Left ventricle myocardium inferior (tissue), 1 donor: ENCODE results near the gene PPCDC. TPM values are rescaled to one million over a fixed set of nuclear protein-coding genes. Genes with fewer than 3 reads are reported as not detected.
"Not testable (repeated sequence)": the region's sequence is repeated elsewhere in the genome, so short reads cannot be mapped to it uniquely, and the experiment has no call there.

Experiments
- DNase-seq: peaks from one replicate; pipeline ENCODE4 v3.0.0-alpha.2; 2020
- H3K27ac ChIP-seq: fragments of 200-600 bp; replicated peaks from 2 replicates; pipeline ENCODE4 v1.8.0; 2021
- H3K27me3 ChIP-seq: fragments of 200-600 bp; 2 replicates; pipeline ENCODE4 v1.8.0; 2021; ENCODE audit warnings: low read depth
- H3K36me3 ChIP-seq: fragments of 200-600 bp; 2 replicates; pipeline ENCODE4 v1.8.0; 2021
- H3K4me1 ChIP-seq: fragments of 200-600 bp; 2 replicates; pipeline ENCODE4 v1.8.0; 2021
- H3K4me3 ChIP-seq: fragments of 200-600 bp; 2 replicates; pipeline ENCODE4 v1.8.0; 2021; ENCODE audit warnings: mild to moderate bottlenecking, moderate library complexity
- H3K9me3 ChIP-seq: fragments of 200-600 bp; replicated peaks from 2 replicates; pipeline ENCODE4 v1.8.0; 2021
- intact Hi-C: fragments of 100-400 bp; cut with micrococcal nuclease; formaldehyde crosslinking; loops from one replicate; pipeline ENCODE4 v1.11.0; 2022
- total RNA-seq: library from RNA; stranded (reverse); fragmentation: NEBNext Ultra II Directional; extraction: Animal tissue kit (Norgen Biotek cat#: 25700); gene quantifications from one replicate; pipeline ENCODE4 v1.2.1, GENCODE V29; 2021
- TF ChIP-seq, protein P1 (sequence below): fragments of 200-600 bp; IDR thresholded peaks from 2 replicates; pipeline ENCODE4 v1.8.0; 2021; ENCODE audit warnings: antibody characterized with exemption, mild to moderate bottlenecking, borderline replicate concordance
- donor health status: DM: no; HTN: yes; CAD: no; lungs with severe emphysema.

Gene PPCDC
- total RNA-seq, 1 donor from 2014 or later = 5.0 TPM

DNA sequence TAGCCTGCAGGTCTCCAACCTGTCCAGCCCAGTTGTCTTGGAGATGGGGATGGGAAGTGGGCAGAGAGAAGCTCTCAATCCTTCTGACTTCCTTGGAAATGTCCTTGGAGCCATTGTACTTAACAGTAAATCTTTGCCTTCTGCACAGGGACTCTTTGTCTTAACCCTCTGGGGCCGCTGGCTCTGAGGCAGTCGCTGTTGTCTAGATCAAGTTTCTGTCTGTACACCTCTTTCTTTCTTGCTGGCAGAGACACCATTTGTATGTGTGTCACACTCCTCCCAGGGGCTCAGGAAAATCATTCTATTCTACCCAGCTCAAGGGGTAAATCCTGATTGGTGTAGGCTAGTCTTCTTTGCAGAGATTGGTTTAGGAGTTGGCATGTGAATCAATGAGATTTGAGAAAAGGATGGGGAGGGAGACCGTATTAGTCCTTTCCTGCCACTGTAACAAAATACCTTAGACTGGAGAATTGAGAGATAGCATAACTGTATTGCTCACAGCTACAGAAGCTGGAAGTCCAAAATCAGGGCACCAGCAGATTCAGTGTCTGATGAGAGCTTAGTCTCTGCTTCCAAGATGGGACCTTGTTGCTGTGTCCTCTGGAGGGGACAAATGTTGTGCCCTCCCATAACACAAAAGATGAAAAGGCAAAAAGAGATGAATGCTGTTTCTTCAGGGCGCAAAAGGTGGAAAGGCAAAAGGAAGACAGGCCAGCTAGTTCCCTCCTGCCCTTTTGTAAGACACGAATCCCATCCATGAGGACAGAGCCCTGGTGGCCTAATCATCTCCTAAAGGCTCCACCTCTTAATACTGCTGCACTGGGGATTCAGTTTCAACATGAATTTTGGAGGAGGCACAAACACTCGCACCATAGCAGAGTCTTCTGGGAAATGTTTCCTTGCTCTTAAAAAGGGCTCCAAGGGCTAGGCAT, 66.3 kb downstream of the PPCDC start:
- no peak overlapping the region for H3K4me3 ChIP-seq
- TF ChIP-seq, protein P1, sequence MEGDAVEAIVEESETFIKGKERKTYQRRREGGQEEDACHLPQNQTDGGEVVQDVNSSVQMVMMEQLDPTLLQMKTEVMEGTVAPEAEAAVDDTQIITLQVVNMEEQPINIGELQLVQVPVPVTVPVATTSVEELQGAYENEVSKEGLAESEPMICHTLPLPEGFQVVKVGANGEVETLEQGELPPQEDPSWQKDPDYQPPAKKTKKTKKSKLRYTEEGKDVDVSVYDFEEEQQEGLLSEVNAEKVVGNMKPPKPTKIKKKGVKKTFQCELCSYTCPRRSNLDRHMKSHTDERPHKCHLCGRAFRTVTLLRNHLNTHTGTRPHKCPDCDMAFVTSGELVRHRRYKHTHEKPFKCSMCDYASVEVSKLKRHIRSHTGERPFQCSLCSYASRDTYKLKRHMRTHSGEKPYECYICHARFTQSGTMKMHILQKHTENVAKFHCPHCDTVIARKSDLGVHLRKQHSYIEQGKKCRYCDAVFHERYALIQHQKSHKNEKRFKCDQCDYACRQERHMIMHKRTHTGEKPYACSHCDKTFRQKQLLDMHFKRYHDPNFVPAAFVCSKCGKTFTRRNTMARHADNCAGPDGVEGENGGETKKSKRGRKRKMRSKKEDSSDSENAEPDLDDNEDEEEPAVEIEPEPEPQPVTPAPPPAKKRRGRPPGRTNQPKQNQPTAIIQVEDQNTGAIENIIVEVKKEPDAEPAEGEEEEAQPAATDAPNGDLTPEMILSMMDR = no peak
- peaks cover 8% of the 10 kb centered on the region for H3K4me1 ChIP-seq
- peaks cover 26% of the 10 kb centered on the region for H3K9me3 ChIP-seq
- DNase-seq = no peak
- intact Hi-C loops = no loop called here
- H3K27me3 ChIP-seq = no peaks in the 10 kb centered on the region
- H3K27ac ChIP-seq = peak overlapping the region; percentile 83
- H3K36me3 ChIP-seq = no peaks in the 10 kb centered on the region

DNA sequence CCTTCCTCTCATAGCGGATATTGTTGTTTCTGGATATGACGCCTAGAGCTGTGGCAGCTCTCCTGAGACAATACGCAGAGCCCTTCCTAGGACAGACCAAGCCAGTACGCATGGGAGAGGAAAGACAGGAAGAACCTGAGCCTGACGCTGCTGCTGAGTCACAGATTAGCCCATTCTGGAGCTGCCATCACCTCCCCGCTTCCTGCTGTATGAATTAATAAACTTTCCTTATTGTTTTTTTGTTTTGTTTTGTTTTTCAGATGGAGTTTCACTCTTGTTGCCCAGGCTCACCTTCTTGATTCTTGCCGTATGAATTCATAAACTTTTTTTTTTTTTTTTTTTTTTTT, 67.0 kb downstream of the PPCDC start:
- Histone ChIP-seq H3K27ac (peak overlapping the region; percentile 83), H3K4me3 (no peak overlapping the region), H3K27me3 (no peaks in the 10 kb centered on the region), H3K4me1 (peaks cover 8% of the 10 kb centered on the region), H3K9me3 (peaks cover 20% of the 10 kb centered on the region), H3K36me3 (no peaks in the 10 kb centered on the region)
- TF ChIP-seq, protein P1 = no peak
- DNase-seq = peak; percentile 50
- intact Hi-C loops = no loop called here

DNA sequence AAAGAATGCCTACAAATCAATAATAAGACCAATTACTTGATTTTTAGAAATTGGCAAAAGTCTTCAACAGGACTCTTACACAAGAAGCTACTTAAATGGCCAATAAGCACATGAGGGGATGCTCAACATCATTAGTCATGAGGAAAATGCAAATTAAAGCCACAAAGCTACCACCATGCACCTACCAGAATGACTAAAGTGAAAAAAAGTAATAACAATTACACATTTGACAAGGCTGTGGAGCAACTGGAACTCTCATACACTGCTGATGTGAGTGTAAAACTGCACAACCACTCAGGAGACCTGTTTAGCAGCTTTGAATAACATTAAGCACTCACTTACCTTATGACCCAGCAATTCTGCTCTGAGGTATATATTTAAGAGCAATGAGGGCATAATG, 68.4 kb downstream of the PPCDC start:
- TF ChIP-seq, protein P1 = no peak
- intact Hi-C loops = no loop called here
- Histone ChIP-seq H3K4me3 (no peak overlapping the region), H3K27ac (no peak overlapping the region), H3K27me3 (no peaks in the 10 kb centered on the region), H3K4me1 (peaks cover 8% of the 10 kb centered on the region), H3K9me3 (peaks cover 5% of the 10 kb centered on the region), H3K36me3 (no peaks in the 10 kb centered on the region)
- no peak for DNase-seq

DNA sequence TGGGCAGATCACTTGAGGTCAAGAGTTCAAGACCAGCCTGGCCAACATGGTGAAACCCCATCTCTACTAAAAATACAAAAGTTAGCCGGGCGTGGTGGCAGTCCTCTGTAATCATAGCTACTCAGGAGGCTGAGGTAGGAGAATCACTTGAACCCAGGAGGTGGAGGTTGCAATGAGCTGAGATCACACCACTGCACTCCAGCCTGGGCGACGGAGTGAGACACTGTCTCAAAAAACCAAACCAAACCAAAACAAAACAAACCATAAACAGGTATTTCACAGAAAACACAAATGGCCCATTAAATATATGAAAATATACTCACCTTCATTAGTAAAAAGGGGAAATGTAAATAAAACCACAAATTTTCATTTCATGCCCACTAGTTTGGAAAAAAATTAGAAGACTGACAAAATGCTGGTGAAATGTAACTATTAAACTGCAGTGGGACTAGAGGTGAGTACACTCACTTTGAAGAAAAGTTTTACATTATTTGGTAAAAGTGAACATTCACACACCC, 71.6 kb downstream of the PPCDC start:
- DNase-seq, H3K9me3 ChIP-seq, H3K4me1 ChIP-seq, H3K4me3 ChIP-seq, H3K36me3 ChIP-seq, H3K27ac ChIP-seq, H3K27me3 ChIP-seq, intact Hi-C loops: not testable (repeated sequence)

DNA sequence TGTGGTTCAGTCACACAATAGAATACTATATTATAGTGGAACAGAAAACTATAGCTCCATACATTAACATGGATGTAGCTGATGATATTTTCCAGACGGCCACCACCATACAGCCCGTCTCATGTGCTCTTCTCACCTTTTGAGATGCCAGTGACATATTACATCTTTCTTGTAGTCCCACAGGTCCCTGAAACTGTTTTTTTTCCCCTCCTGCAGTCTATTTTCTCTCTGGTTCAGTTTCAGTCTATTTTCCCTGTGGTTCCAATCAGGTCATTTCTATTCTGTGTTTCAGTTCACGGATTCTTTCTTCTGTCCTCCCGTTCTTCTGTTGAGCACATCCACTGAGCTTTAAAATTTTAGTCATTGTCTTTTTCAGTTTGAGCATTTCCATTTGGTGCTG, 72.2 kb downstream of the PPCDC start:
- Histone ChIP-seq H3K4me3 (no peak overlapping the region), H3K27ac (no peak overlapping the region), H3K27me3 (no peaks in the 10 kb centered on the region), H3K9me3 (no peaks in the 10 kb centered on the region), H3K4me1 (no peaks in the 10 kb centered on the region), H3K36me3 (no peaks in the 10 kb centered on the region)
- TF ChIP-seq, protein P1 = no peak
- DNase-seq = no peak
- intact Hi-C loops = no loop called here

DNA sequence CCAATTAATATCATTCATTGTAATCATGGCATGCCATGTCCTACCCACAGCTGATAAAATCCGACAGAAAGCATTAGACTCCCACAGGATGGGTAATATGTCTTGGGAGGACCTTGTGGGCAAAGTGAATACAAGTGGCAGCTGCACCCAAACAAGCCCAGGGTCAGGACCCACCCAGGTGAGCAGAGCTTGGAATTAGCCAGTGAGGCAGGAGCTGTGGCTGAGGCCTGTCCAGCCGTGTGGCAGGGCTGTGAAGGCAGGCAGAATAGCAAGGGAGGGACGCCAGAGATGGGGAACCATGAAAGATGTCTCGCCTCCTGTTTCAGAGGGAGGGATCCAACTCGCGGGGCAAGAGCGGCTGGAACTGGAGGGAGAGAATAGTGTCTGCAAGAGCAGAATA, 74.5 kb downstream of the PPCDC start:
- DNase-seq = no peak
- no peaks in the 10 kb centered on the region for H3K27me3 ChIP-seq
- TF ChIP-seq, protein P1 = no peak

More for the DNA sequence above, 74.5 kb downstream of the PPCDC start:
- no peak overlapping the region for H3K4me3 ChIP-seq
- H3K36me3 ChIP-seq = no peaks in the 10 kb centered on the region
- H3K9me3 ChIP-seq = no peaks in the 10 kb centered on the region
- no peaks in the 10 kb centered on the region for H3K4me1 ChIP-seq
- H3K27ac ChIP-seq = no peak overlapping the region
- intact Hi-C loops = no loop called here
